Fibroblast of mammary gland (primary cell): Measurements from ENCODE around the gene KIAA1143.

Source experiments
- DNase-seq: peaks from one replicate; pipeline ENCODE4 v3.0.0-alpha.2; 2010; ENCODE audit warnings: low read depth
- H3K4me3 ChIP-seq: 2 replicates; pipeline ENCODE4 v1.5.1; 2011; ENCODE audit warnings: low read depth, mild to moderate bottlenecking, low read length, moderate library complexity; ENCODE audit not compliant: control insufficient read depth
- TF ChIP-seq, protein P1 (sequence below): conservative IDR thresholded peaks from 2 replicates; pipeline ENCODE4 v1.5.1; 2011; ENCODE audit warnings: low read depth, low read length, inconsistent platforms; ENCODE audit not compliant: control insufficient read depth, insufficient read depth

Gene KIAA1143

DNA sequence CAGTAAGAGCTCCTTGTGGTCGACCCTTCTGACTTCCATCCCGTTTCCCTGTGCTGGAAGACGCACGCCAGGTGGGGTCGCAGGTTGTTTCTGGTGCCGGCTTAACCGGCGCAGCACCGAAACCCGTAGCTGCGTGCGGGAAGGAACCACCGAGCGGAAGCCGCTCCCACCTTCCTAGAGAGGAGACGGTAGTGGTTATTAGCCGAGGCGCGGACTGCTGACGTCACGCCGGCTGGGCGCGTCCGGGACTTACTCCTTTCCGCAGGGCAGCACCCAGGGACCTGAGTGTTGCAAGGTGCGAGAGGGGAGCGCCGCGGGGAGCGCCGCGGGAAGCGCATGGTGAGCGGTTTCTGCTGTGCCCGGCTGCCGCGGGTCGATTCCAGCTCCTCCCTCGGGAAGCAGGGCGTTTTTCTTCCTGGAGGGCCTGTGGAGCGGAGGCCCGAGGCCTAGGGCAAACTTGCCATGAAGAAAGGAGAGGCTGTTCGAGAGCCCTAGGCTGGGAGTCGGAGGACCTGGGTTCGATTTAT, 32.0 kb downstream of the KIAA1143 start, which contains the start of gene ZNF501:
ZNF501 (plus strand) TSS at position 252 of the 527 bp plus-strand sequence. CDS start 4,787 bp downstream, outside the sequence.
- TF ChIP-seq, protein P1, sequence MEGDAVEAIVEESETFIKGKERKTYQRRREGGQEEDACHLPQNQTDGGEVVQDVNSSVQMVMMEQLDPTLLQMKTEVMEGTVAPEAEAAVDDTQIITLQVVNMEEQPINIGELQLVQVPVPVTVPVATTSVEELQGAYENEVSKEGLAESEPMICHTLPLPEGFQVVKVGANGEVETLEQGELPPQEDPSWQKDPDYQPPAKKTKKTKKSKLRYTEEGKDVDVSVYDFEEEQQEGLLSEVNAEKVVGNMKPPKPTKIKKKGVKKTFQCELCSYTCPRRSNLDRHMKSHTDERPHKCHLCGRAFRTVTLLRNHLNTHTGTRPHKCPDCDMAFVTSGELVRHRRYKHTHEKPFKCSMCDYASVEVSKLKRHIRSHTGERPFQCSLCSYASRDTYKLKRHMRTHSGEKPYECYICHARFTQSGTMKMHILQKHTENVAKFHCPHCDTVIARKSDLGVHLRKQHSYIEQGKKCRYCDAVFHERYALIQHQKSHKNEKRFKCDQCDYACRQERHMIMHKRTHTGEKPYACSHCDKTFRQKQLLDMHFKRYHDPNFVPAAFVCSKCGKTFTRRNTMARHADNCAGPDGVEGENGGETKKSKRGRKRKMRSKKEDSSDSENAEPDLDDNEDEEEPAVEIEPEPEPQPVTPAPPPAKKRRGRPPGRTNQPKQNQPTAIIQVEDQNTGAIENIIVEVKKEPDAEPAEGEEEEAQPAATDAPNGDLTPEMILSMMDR: no peak
- peak within 1 kb of the TSS; percentile 82 for H3K4me3 ChIP-seq
- DNase-seq: peak; percentile 94

DNA sequence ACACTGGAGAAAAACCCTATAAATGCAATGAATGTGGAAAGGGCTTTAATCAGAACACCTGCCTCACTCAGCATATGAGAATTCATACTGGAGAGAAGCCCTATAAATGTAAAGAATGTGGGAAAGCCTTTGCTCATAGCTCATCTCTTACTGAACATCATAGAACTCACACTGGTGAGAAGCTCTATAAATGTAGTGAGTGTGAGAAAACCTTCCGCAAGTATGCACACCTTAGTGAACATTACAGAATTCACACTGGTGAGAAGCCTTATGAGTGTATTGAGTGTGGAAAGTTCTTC, 39.4 kb downstream of the KIAA1143 start:
- TF ChIP-seq, protein P1: no peak
- H3K4me3 ChIP-seq: no peak overlapping the region
- no peak for DNase-seq

DNA sequence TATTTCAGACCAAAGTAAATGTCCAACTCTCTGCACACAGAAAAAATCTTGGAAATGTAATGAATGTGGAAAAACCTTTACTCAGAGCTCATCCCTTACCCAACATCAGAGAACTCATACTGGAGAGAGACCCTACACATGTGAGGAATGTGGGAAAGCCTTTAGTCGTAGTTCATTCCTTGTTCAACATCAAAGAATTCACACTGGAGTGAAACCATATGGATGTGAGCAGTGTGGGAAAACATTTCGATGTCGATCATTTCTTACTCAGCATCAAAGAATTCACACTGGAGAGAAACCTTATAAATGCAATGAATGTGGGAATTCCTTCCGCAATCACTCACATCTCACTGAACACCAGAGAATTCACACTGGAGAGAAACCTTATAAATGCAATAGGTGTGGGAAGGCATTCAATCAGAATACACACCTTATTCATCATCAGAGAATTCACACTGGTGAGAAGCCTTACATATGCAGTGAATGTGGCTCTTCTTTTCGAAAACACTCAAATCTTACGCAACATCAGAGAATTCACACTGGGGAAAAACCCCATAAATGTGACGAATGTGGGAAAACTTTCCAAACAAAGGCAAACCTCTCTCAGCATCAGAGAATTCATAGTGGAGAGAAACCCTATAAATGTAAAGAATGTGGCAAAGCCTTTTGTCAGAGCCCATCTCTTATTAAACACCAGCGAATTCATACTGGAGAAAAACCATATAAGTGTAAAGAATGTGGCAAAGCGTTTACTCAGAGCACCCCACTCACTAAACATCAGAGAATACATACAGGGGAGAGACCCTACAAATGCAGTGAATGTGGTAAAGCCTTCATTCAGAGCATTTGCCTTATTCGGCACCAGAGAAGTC, 40.0 kb downstream of the KIAA1143 start:
- peak; percentile 30 for DNase-seq
- no peak overlapping the region for H3K4me3 ChIP-seq
- TF ChIP-seq, protein P1: no peak

DNA sequence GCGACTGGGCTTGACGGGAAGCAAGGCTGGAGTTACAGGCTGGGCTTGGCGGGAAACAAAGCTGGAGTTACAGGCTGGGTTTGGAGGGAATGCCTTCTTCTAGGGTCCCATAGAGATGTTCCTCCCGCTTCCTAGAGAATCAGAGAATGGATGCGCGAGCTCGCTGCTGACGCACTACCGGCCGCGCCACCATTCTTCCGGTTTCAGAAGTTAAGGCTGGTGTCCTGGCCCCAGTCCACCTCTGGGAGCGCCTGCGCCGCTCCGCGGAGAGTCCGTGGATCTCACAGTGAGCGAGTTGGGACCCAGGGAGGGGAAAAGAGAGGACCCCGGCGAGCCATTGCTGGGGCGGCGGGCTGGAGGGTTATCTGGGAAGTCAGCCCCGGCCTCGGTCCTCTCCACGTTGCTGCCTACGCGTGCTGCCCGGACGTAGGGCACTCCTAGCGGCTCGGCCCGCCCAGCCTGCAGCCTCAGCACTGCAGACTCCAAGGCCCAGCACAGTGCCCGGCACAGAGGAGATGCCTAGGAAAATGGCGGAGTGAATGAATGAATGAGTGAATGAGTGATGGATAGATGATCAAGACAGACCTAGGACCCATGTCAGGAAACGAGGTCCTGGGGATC, 48.9 kb downstream of the KIAA1143 start, which contains the start of gene ZNF502:
ZNF502 (plus strand) TSS at position 206 of the 621 bp plus-strand sequence. CDS start 7,602 bp downstream, outside the sequence.
- peak within 1 kb of the TSS; percentile 81 for H3K4me3 ChIP-seq
- TF ChIP-seq, protein P1: peak; percentile 25
- DNase-seq: peak; percentile 89
